H4 (cell line): ENCODE data around the gene CLCA2. TPM values are rescaled to one million over a fixed set of nuclear protein-coding genes. Genes with fewer than 3 reads are reported as not detected.

Experiments
- total RNA-seq: library from RNA; depleted of rRNA; stranded (reverse); fragments of >200 nt; shearing (Covaris generic); gene quantifications from 2 replicates; pipeline ENCODE4 v1.2.3, GENCODE V29; 2014; rRNA removed

CLCA2 gene
- total RNA-seq, 1 experiment from 2014 or later, result 0.06 TPM

Other genes starting within 250 kb of the CLCA2 start
- gene ODF2L, start 27.8 kb upstream of the CLCA2 start, total RNA-seq, result 14.4 and 16.4 TPM in 2 replicates
- not detected in 2 replicates for gene CLCA1, start 44.8 kb downstream of the CLCA2 start, total RNA-seq
- not detected in 2 replicates for gene CLCA4, start 122.9 kb downstream of the CLCA2 start, total RNA-seq